Subcutaneous adipose tissue (tissue), 4 donors: ENCODE measurements around the gene PPP2R2D. TPM values are rescaled to one million over a fixed set of nuclear protein-coding genes. Genes with fewer than 3 reads are reported as not detected.

ENCODE experiments used
- total RNA-seq, 4 donors: library from RNA; depleted of rRNA; stranded (reverse); fragments of >200 nt; gene quantifications; one replicate each; pipeline ENCODE4 v1.1.0, GENCODE V29; 2016
- TF ChIP-seq, protein P1 (sequence below): fragments of 450-650 bp; IDR thresholded peaks from one replicate; pipeline ENCODE4 v1.5.1; 2016; ENCODE audit warnings: low read depth, mild to moderate bottlenecking, control low read depth, antibody characterized with exemption, moderate library complexity

Gene PPP2R2D
- total RNA-seq, 4 donors from 2014 or later, result 27.5 to 41.4 (median 29.5) TPM

DNA sequence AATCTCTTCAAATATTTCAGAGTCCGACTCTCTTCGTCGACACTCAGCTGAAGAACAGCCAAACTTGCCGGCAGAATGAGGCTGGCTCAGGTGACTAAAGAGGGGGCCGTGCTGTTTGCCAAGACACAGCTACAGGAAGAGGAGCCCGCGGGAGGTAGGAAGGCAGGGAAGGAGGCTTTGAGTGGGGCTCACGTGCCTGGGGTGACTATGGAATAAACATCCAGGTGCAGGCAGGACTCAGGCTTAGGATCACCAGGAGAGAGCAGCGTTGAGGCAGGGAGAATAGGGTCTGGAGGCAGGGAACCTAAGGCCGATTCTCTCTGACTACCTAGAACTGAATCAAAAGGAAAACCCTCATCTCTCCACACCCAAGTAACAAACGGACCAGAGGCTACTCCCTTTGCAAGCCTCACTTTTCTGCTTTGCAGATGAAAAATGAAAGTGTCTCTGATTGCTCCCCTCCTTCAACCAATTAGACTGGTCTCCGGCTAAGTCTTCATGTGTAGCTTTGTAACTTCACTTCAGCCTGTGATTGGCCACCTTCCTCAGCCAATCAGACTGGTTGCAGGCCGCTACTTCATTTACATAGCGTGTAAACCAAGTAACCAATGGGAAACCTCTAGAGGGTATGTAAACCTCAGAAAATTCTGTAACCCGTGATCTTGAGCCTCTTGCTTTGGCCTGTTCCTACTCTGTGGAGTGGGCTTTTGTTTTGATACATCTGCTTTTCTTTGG, 100.6 kb downstream of the PPP2R2D start:
- TF ChIP-seq, protein P1, sequence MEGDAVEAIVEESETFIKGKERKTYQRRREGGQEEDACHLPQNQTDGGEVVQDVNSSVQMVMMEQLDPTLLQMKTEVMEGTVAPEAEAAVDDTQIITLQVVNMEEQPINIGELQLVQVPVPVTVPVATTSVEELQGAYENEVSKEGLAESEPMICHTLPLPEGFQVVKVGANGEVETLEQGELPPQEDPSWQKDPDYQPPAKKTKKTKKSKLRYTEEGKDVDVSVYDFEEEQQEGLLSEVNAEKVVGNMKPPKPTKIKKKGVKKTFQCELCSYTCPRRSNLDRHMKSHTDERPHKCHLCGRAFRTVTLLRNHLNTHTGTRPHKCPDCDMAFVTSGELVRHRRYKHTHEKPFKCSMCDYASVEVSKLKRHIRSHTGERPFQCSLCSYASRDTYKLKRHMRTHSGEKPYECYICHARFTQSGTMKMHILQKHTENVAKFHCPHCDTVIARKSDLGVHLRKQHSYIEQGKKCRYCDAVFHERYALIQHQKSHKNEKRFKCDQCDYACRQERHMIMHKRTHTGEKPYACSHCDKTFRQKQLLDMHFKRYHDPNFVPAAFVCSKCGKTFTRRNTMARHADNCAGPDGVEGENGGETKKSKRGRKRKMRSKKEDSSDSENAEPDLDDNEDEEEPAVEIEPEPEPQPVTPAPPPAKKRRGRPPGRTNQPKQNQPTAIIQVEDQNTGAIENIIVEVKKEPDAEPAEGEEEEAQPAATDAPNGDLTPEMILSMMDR, result no peak

DNA sequence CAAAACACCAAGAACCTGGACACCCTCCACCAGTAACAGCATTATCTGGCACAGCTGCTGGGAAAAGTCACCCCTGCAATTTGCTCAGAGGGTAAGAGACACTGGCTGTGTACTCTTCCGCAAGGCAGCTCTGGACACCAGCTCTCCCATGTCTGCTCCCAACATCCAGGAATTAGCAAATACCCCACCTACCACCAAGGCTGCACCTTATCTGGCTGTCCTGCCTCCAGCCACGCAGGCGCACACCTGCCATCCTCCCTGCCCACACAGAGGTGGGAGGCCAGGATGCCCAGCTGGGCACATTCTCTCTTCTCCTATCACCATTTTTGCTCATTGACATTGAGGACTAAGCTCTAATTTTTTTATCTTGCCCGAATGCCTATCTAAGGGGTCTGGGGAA, 101.2 kb downstream of the PPP2R2D start:
- TF ChIP-seq, protein P1, result no peak

DNA sequence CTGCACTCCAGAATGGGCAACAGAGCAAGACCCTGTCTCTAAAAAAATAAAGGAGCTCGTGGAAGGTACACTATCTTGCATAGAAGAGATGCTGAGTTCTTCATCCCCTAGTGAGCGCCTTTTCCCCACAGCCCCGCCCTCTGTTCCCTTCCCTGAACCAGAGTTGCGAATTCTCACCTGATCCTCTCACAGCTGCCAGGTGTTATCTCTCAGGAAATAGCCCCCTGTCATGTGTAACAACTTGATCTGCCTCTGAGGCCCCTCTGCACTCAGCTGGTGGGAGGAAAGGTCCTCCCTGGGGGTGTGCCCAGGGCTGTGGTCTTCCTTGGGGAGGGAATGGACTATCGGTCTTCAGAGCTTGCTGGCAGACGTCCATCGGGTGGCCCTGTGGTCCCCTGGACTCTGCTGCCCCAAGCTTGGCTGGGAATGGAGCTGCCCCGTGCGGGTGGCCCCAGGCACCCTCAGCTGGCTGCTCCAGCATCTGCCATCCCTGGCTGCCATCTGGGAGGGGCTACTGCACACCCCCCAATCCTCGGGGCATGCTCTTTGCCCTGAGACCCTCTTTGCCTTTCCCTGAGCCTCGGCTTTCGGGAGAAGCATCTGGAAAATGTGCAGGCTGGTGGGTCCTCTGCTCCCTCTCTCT, 102.6 kb downstream of the PPP2R2D start:
- TF ChIP-seq, protein P1, result no peak

DNA sequence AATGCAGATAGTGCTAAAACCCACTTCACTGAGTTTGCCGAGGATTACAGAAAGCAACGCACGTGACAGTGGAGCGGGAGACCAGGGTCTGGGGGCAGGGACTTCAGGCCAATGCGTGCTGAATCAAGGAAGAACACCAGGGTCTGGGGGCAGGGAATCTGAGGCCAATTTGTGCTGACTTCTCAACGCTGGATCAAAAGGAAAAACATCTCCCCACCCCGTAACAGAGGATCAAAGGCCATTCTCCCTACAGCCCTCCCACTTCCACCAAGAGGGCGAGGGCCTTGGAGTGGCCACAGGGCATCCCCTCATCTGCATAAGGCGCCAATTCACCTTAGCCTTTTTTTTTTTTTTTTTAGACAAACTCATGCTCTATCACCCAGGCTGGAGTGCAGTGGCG, 103.2 kb downstream of the PPP2R2D start:
- TF ChIP-seq, protein P1, result no peak

DNA sequence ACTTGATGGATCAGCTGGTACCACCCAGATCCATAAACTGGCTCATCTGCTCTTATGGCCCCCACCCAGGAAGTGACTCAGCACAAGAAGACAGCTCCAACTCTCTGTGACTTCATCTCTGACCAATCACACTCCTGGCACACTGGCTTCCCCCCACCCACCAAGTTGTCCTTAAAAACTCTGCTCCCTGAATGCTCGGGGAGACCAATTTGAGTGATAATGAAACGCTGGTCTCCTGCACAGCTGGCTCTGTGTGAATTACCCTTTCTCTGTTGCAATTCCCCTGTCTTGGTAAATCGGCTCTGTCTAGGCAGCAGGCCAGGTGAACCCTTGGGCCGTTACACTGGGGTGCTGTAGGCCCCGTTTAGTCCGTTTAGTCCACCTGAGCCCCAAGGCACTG, 104.3 kb downstream of the PPP2R2D start:
- TF ChIP-seq, protein P1, result no peak

DNA sequence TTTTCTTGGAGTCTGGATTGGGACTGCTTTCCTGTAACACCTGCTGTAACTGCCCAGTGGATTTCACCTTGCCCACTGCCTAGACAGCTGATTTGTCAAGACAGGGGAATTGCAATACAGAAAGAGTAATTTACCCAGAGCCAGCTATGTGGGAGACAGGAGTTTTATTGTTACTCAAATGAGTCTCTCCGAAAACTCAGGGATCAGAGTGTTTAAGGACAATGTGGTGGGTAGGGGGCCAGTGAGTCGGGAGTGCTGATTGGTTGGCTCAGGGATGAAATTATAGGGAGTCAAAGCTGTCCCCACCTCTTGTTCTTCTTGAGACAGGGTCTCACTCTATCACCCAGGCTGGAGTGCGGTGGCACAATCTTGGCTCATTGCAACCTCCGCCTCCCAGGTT, 106.2 kb downstream of the PPP2R2D start:
- TF ChIP-seq, protein P1, result no peak

DNA sequence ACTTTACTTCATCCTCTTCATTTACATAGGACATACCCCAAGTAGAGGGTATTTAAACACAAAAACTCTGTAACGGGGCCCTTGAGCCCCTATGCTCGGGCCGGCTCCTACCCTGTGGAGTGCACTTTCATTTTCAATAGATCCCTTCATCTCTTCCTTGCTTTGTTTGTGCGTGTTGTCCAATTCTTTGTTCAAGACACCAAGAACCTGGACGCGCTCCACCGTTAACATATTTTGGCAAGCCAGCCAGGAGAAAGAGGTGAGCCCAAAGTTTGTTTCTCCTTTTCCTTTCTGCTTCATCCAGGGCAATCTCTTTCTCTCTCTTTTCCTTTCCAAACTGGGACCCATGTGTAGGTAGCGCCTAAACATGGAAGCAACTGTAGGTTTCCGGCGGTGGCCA, 106.9 kb downstream of the PPP2R2D start:
- TF ChIP-seq, protein P1, result no peak

Other genes starting within 250 kb of the PPP2R2D start
- gene BNIP3, start 80.9 kb downstream of the PPP2R2D start, total RNA-seq, result 100 to 1,000 TPM; 126 to 186 (median 157) TPM
- under 1 TPM; 0.16 to 0.75 (median 0.31) TPM for gene JAKMIP3, start 164.9 kb downstream of the PPP2R2D start, total RNA-seq